CD4-positive, CD25-positive, alpha-beta regulatory T cell (primary cell): ENCODE measurements around the gene TRAF2. TPM values are rescaled to one million over a fixed set of nuclear protein-coding genes. Genes with fewer than 3 reads are reported as not detected.
A peak's percentile ranks its signal among the peaks of the same experiment; 100 is the strongest.

Source experiments
- ATAC-seq, 2 donors: fragments of 150-1000 bp; cut with Tn5 transposase; one replicate each; pipeline ENCODE4 v1.10.0; 2021; ENCODE audit warnings: low read depth in 2 of 2, moderate number of reproducible peaks in 2 of 2, moderate library complexity in 1 of 2
- DNase-seq, 3 donors: peaks; one replicate each; pipeline versions ENCODE4 v3.0.0 to v3.0.0-alpha.2; 2012 to 2022; ENCODE audit warnings: mixed read lengths in 1 of 3
- H3K27ac ChIP-seq: one replicate; pipeline ENCODE4 v1.7.0; 2013; ENCODE audit warnings: mild to moderate bottlenecking, low read length; ENCODE audit not compliant: insufficient read depth, poor library complexity, severe bottlenecking
- H3K27me3 ChIP-seq: one replicate; pipeline ENCODE4 v1.7.0; 2013; ENCODE audit warnings: low read length; ENCODE audit not compliant: control insufficient read depth, insufficient read depth
- H3K36me3 ChIP-seq: one replicate; pipeline ENCODE4 v1.7.0; 2013; ENCODE audit warnings: mild to moderate bottlenecking, low read length, moderate library complexity; ENCODE audit not compliant: control insufficient read depth, insufficient read depth
- H3K4me1 ChIP-seq: 2 replicates; pipeline ENCODE4 v1.7.0; 2013; ENCODE audit warnings: mild to moderate bottlenecking, low read length; ENCODE audit not compliant: insufficient read depth, control insufficient read depth, poor library complexity, severe bottlenecking
- H3K4me3 ChIP-seq: one replicate; pipeline ENCODE4 v1.7.0; 2013; ENCODE audit warnings: low read depth, mild to moderate bottlenecking, low read length, moderate library complexity
- H3K9me3 ChIP-seq, 2 experiments: 1 replicate in 1 of 2; 2 replicates in 1 of 2; pipeline ENCODE4 v1.7.0; 2013; ENCODE audit warnings: low read length in 2 of 2, mild to moderate bottlenecking in 1 of 2, moderate library complexity in 1 of 2; ENCODE audit not compliant: control insufficient read depth in 2 of 2
- H3K27ac Mint-ChIP-seq, 3 donors: one replicate each; pipeline ENCODE4 v1.8.0; 2020 to 2022; ENCODE audit warnings: mild to moderate bottlenecking in 3 of 3, mixed read lengths in 3 of 3, moderate library complexity in 2 of 3
- H3K27me3 Mint-ChIP-seq: one replicate; pipeline ENCODE4 v1.8.0; 2022; ENCODE audit warnings: mild to moderate bottlenecking, mixed read lengths
- H3K36me3 Mint-ChIP-seq: one replicate; pipeline ENCODE4 v1.8.0; 2020; ENCODE audit warnings: mixed read lengths
- H3K4me1 Mint-ChIP-seq, 4 donors: one replicate each; pipeline ENCODE4 v1.8.0; 2020 to 2022; ENCODE audit warnings: mixed read lengths in 4 of 4, mild to moderate bottlenecking in 1 of 4
- H3K4me3 Mint-ChIP-seq, 4 donors: one replicate each; pipeline ENCODE4 v1.8.0; 2020 to 2022; ENCODE audit warnings: mild to moderate bottlenecking in 4 of 4, mixed read lengths in 4 of 4, moderate library complexity in 3 of 4
- H3K9me3 Mint-ChIP-seq, 7 donors: one replicate each; pipeline ENCODE4 v1.8.0; 2020 to 2022; ENCODE audit warnings: mixed read lengths in 7 of 7, mild to moderate bottlenecking in 3 of 7, moderate library complexity in 2 of 7
- polyA plus RNA-seq, 4 donors: library from polyadenylated mRNA; unstranded; fragments of 300-500 nt; fragmentation: Illumina TruSeq; gene quantifications; one replicate each; pipeline ENCODE4 v1.2.3, GENCODE V29; 2021
- total RNA-seq: library from RNA; stranded (reverse); gene quantifications from one replicate; pipeline ENCODE4 v1.2.3, GENCODE V29; 2022

The TRAF2 gene
- total and polyA plus RNA-seq, 5 donors from 2014 or later, result 11.0 to 28.6 (median 16.8) TPM

- Mint-ChIP-seq H3K27ac (no peak overlapping the region), H3K4me3 (no peak overlapping the region), H3K27me3 (no peaks in the 10 kb centered on the region), H3K36me3 (peaks cover 6% of the 10 kb centered on the region), H3K4me1 (peaks cover 0 to 6% (median under 1%) of the 10 kb centered on the region in 4 donors), H3K9me3 (no peaks in the 10 kb centered on the region)
- Histone ChIP-seq H3K4me3 (no peak overlapping the region), H3K9me3 (no peaks in the 10 kb centered on the region), H3K4me1 (no peaks in the 10 kb centered on the region), H3K27ac (no peak overlapping the region), H3K27me3 (no peaks in the 10 kb centered on the region), H3K36me3 (peaks cover 23% of the 10 kb centered on the region)
- DNase-seq (no peak), ATAC-seq (no peak)
Measured at GRCh38 chr9:136926749-136927148, 40.4 kb downstream of the TRAF2 start.

- Histone ChIP-seq H3K27me3 (no peaks in the 10 kb centered on the region), H3K27ac (no peak overlapping the region), H3K4me3 (no peak overlapping the region), H3K36me3 (peaks cover 18% of the 10 kb centered on the region), H3K4me1 (no peaks in the 10 kb centered on the region), H3K9me3 (no peaks in the 10 kb centered on the region)
- Mint-ChIP-seq H3K27ac (peak overlapping the region in 1 of 3 donors; percentile 29), H3K4me3 (no peak overlapping the region), H3K36me3 (peaks cover 6% of the 10 kb centered on the region), H3K4me1 (peaks cover 0 to 6% (median under 1%) of the 10 kb centered on the region in 4 donors), H3K27me3 (no peaks in the 10 kb centered on the region), H3K9me3 (no peaks in the 10 kb centered on the region)
- ATAC-seq (no peak), DNase-seq (no peak)
Measured at GRCh38 chr9:136927343-136928271, 41.3 kb downstream of the TRAF2 start.

- H3K9me3 ChIP-seq, result no peaks in the 10 kb centered on the region
- no peaks in the 10 kb centered on the region for H3K4me1 ChIP-seq
- Mint-ChIP-seq H3K9me3 (no peaks in the 10 kb centered on the region), H3K4me3 (peak overlapping the region in 1 of 4 donors; percentile 9), H3K36me3 (peaks cover 12% of the 10 kb centered on the region), H3K4me1 (peaks cover 0 to 7% (median 5%) of the 10 kb centered on the region in 4 donors), H3K27ac (no peak overlapping the region), H3K27me3 (no peaks in the 10 kb centered on the region)
- DNase-seq (no peak), ATAC-seq (peak in 1 of 2 donors; percentile 18)
- no peak overlapping the region for H3K4me3 ChIP-seq
- H3K27ac ChIP-seq, result no peak overlapping the region
- no peaks in the 10 kb centered on the region for H3K27me3 ChIP-seq
- peaks cover 18% of the 10 kb centered on the region for H3K36me3 ChIP-seq
Measured at GRCh38 chr9:136928591-136928990, 42.3 kb downstream of the TRAF2 start.

GRCh38 chr9:136930014-136930413 is 43.7 kb downstream of the TRAF2 start:
- H3K9me3 ChIP-seq, result no peaks in the 10 kb centered on the region
- ATAC-seq (no peak), DNase-seq (no peak)
- Mint-ChIP-seq H3K27me3 (no peaks in the 10 kb centered on the region), H3K4me3 (no peak overlapping the region), H3K36me3 (peaks cover 12% of the 10 kb centered on the region), H3K27ac (peak overlapping the region in 1 of 3 donors; percentile 62), H3K4me1 (peaks cover 0 to 6% (median 4%) of the 10 kb centered on the region in 4 donors), H3K9me3 (no peaks in the 10 kb centered on the region)
- no peaks in the 10 kb centered on the region for H3K4me1 ChIP-seq
- H3K27me3 ChIP-seq, result no peaks in the 10 kb centered on the region
- no peak overlapping the region for H3K27ac ChIP-seq
- H3K36me3 ChIP-seq, result peaks cover 18% of the 10 kb centered on the region
- H3K4me3 ChIP-seq, result no peak overlapping the region

- no peak overlapping the region for H3K4me3 ChIP-seq
- H3K27ac Mint-ChIP-seq, result peak overlapping the region in 1 of 3 donors; percentile 50
- peaks cover 0 to 6% (median 4%) of the 10 kb centered on the region in 4 donors for H3K4me1 Mint-ChIP-seq
- H3K27ac ChIP-seq, result no peak overlapping the region
- H3K27me3 Mint-ChIP-seq, result no peaks in the 10 kb centered on the region
- H3K36me3 Mint-ChIP-seq, result peaks cover 13% of the 10 kb centered on the region
- H3K4me1 ChIP-seq, result no peaks in the 10 kb centered on the region
- H3K9me3 ChIP-seq, result no peaks in the 10 kb centered on the region
- H3K27me3 ChIP-seq, result no peaks in the 10 kb centered on the region
- no peak for DNase-seq
- peaks cover 5% of the 10 kb centered on the region for H3K36me3 ChIP-seq
- H3K9me3 Mint-ChIP-seq, result no peaks in the 10 kb centered on the region
- H3K4me3 Mint-ChIP-seq, result no peak overlapping the region
- no peak for ATAC-seq
Measured at GRCh38 chr9:136931611-136932130, 45.4 kb downstream of the TRAF2 start.

- no peaks in the 10 kb centered on the region for H3K27me3 Mint-ChIP-seq
Measured at GRCh38 chr9:136934277-136934676, 48.0 kb downstream of the TRAF2 start.

GRCh38 chr9:136935651-136936050 is 49.3 kb downstream of the TRAF2 start:
- Mint-ChIP-seq H3K4me3 (no peak overlapping the region), H3K4me1 (peaks cover 0 to 9% (median 3%) of the 10 kb centered on the region in 4 donors), H3K27me3 (no peaks in the 10 kb centered on the region), H3K27ac (no peak overlapping the region), H3K9me3 (peaks cover 0 to 3% (median 0%) of the 10 kb centered on the region in 7 donors), H3K36me3 (peaks cover 20% of the 10 kb centered on the region)
- Histone ChIP-seq H3K4me1 (no peaks in the 10 kb centered on the region), H3K9me3 (no peaks in the 10 kb centered on the region), H3K4me3 (no peak overlapping the region), H3K27me3 (no peaks in the 10 kb centered on the region), H3K27ac (no peak overlapping the region), H3K36me3 (peaks cover 9% of the 10 kb centered on the region)
- DNase-seq, result no peak
- no peak for ATAC-seq

More at GRCh38 chr9:136934277-136934676, 48.0 kb downstream of the TRAF2 start:
- H3K4me1 ChIP-seq, result no peaks in the 10 kb centered on the region
- Mint-ChIP-seq H3K4me1 (peaks cover 0 to 7% (median 3%) of the 10 kb centered on the region in 4 donors), H3K36me3 (peaks cover 18% of the 10 kb centered on the region), H3K27ac (peak overlapping the region in 1 of 3 donors; percentile 63), H3K9me3 (peaks cover 0 to 3% (median 0%) of the 10 kb centered on the region in 7 donors), H3K4me3 (no peak overlapping the region)
- DNase-seq, result no peak
- no peak overlapping the region for H3K4me3 ChIP-seq
- H3K36me3 ChIP-seq, result no peaks in the 10 kb centered on the region
- no peak overlapping the region for H3K27ac ChIP-seq
- no peaks in the 10 kb centered on the region for H3K9me3 ChIP-seq
- no peak for ATAC-seq
- H3K27me3 ChIP-seq, result no peaks in the 10 kb centered on the region
